ENCODE results near the gene TTYH1. TPM values are rescaled to one million over a fixed set of nuclear protein-coding genes. Genes with fewer than 3 reads are reported as not detected.
A peak's percentile ranks its signal among the peaks of the same experiment; 100 is the strongest.

The TTYH1 gene
- total and polyA plus RNA-seq, 9 of the 15 experiments (the other 6 are each of a cell fraction or from before 2014, with no cell fraction given) = 0.08 TPM; not detected in 8

DNA sequence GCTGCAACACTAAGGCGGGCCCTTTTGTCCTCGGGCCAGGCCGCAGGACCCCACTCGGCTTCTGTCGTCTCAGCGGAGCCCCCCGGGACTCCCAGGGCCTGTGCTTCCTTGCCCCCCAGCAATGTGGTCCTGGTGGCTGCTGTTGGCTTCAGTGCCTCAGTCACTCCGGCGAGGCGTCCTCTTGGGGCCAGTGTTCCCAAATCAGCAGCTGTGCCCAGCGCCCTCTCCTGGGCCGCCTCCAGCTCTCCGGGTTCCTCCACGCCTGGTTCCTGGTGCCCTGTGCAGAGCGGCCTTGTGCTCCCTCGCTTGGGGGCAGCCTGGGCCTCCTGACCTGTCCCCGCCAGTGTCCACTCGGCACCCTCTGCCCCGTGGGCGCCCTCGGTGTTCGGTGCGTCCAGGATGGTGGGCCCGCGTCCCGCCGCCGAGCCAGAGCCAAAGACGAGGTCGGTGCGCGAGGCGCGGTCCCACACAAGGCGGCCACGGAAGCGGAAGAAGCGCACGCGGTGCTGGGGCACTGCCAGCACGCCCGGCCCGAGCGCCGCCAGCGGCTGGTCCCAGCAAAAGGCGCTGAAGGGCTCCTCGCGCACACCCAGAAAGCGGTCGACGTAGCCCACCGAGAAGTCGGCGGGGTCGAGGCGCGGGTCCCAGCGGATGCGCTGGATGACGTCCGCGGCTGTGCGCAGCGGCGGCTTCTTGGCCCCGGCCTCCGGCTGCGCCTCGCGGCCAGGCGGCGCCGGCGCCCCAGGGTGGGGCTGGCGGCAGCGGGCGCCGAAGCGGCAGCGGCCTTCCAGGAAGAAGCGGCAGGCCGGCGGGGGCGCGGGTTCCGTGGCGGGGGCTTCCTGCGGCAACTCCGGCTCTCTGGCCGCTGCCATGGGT is 47.6 kb downstream of the TTYH1 start (continued):
- TF ChIP-seq ZBTB33 (CRISPR knock-in tag; IDR thresholded peaks at IDR 0.05) = peak; percentile 99
- 0 out of 2 replicates have a peak, but pooled peaks have one; percentile 4 for TF ChIP-seq NFIC (IDR thresholded peaks at IDR 0.05)
- no peak for TF ChIP-seq MEF2D (tag; conservative IDR thresholded peaks at IDR 0.05; ENCODE audit: low read depth)
- TF ChIP-seq ZNF507 (tag; conservative IDR thresholded peaks at IDR 0.05) = no peak
- 0 out of 4 replicates have a peak, but pooled peaks of 1 of the 2 experiments have one; percentile 22 for TF ChIP-seq MAZ (CRISPR knock-in tag; conservative IDR thresholded peaks at IDR 0.05 in 1 of 2, IDR thresholded peaks at IDR 0.05 in 1 of 2)
- TF ChIP-seq FOXA3 (CRISPR knock-in tag; conservative IDR thresholded peaks at IDR 0.05 in 1 of 2, IDR thresholded peaks at IDR 0.05 in 1 of 2) = no peak
- no peak for TF ChIP-seq NR1H2 (CRISPR knock-in tag; IDR thresholded peaks at IDR 0.05)
- TF ChIP-seq, protein P1, sequence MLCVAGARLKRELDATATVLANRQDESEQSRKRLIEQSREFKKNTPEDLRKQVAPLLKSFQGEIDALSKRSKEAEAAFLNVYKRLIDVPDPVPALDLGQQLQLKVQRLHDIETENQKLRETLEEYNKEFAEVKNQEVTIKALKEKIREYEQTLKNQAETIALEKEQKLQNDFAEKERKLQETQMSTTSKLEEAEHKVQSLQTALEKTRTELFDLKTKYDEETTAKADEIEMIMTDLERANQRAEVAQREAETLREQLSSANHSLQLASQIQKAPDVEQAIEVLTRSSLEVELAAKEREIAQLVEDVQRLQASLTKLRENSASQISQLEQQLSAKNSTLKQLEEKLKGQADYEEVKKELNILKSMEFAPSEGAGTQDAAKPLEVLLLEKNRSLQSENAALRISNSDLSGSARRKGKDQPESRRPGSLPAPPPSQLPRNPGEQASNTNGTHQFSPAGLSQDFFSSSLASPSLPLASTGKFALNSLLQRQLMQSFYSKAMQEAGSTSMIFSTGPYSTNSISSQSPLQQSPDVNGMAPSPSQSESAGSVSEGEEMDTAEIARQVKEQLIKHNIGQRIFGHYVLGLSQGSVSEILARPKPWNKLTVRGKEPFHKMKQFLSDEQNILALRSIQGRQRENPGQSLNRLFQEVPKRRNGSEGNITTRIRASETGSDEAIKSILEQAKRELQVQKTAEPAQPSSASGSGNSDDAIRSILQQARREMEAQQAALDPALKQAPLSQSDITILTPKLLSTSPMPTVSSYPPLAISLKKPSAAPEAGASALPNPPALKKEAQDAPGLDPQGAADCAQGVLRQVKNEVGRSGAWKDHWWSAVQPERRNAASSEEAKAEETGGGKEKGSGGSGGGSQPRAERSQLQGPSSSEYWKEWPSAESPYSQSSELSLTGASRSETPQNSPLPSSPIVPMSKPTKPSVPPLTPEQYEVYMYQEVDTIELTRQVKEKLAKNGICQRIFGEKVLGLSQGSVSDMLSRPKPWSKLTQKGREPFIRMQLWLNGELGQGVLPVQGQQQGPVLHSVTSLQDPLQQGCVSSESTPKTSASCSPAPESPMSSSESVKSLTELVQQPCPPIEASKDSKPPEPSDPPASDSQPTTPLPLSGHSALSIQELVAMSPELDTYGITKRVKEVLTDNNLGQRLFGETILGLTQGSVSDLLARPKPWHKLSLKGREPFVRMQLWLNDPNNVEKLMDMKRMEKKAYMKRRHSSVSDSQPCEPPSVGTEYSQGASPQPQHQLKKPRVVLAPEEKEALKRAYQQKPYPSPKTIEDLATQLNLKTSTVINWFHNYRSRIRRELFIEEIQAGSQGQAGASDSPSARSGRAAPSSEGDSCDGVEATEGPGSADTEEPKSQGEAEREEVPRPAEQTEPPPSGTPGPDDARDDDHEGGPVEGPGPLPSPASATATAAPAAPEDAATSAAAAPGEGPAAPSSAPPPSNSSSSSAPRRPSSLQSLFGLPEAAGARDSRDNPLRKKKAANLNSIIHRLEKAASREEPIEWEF (CRISPR knock-in tag; IDR thresholded peaks at IDR 0.05) = no peak
- TF ChIP-seq ZC3H8 (IDR thresholded peaks at IDR 0.05) = no peak
- peak; percentile 23 for TF ChIP-seq U2AF1 (optimal IDR thresholded peaks at IDR 0.05; ENCODE audit: low read depth, low read length)
- TF ChIP-seq, protein P2, sequence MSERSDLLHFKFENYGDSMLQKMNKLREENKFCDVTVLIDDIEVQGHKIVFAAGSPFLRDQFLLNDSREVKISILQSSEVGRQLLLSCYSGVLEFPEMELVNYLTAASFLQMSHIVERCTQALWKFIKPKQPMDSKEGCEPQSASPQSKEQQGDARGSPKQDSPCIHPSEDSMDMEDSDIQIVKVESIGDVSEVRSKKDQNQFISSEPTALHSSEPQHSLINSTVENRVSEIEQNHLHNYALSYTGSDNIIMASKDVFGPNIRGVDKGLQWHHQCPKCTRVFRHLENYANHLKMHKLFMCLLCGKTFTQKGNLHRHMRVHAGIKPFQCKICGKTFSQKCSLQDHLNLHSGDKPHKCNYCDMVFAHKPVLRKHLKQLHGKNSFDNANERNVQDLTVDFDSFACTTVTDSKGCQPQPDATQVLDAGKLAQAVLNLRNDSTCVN (CRISPR knock-in tag; IDR thresholded peaks at IDR 0.05) = no peak
- no peak for TF ChIP-seq ZBED1 (IDR thresholded peaks at IDR 0.05)
- no peak for TF ChIP-seq RAD51 (IDR thresholded peaks at IDR 0.05; ENCODE audit: borderline replicate concordance, low read depth)
- TF ChIP-seq, protein P3, sequence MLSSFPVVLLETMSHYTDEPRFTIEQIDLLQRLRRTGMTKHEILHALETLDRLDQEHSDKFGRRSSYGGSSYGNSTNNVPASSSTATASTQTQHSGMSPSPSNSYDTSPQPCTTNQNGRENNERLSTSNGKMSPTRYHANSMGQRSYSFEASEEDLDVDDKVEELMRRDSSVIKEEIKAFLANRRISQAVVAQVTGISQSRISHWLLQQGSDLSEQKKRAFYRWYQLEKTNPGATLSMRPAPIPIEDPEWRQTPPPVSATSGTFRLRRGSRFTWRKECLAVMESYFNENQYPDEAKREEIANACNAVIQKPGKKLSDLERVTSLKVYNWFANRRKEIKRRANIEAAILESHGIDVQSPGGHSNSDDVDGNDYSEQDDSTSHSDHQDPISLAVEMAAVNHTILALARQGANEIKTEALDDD (IDR thresholded peaks at IDR 0.05) = no peak
- TF ChIP-seq HOXB6 (CRISPR knock-in tag; IDR thresholded peaks at IDR 0.05; ENCODE audit: borderline replicate concordance) = no peak
- 0 out of 2 replicates have a peak, but pooled peaks have one; percentile 38 for TF ChIP-seq ZNF282 (CRISPR knock-in tag; IDR thresholded peaks at IDR 0.05)

Data from K562 (cell line).